ENCODE results near the gene PPP1R14B. TPM values are rescaled to one million over a fixed set of nuclear protein-coding genes. Genes with fewer than 3 reads are reported as not detected.
A peak's percentile ranks its signal among the peaks of the same experiment; 100 is the strongest.

The PPP1R14B gene
- total and polyA plus RNA-seq, 2 of the 13 experiments (the other 11 are each of a cell fraction or from before 2014, with no cell fraction given) = 110 to 148 TPM

DNA sequence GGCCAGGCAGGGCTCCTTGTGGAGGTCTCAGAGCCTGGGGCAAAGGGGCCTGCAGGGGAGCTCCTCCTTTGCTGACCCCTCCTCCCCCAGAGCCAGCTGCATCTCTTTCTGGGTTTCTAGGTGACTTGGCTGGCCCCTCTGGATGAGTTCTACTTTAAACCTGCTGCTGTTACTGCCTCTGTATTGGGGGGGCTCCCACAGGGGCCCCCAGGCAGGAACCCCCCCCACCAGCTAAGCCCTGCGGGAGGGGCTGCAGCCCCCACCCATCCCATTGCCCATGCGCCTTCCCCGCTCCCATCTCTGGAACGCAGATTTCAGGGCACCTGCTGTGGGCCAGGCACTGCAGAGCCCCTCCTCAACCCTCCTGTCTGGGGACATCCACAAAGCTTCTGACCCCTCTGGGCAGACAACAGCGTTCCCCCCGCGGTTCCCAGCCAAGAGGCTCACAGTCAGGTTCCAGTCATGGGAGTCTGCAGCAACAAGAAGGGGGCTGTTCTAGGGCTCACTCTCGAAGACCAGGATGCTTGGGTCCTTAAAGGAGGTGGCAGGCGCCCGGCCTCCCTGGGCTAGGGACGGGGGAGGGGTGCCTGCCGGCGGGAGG, 3.8 kb upstream of the PPP1R14B start (continued):
- no peak for TF ChIP-seq ZNF260 (CRISPR knock-in tag; IDR thresholded peaks at IDR 0.05; ENCODE audit: borderline replicate concordance, low read depth)
- TF ChIP-seq MEIS2 (CRISPR knock-in tag; IDR thresholded peaks at IDR 0.05) = no peak
- TF ChIP-seq, protein P1, sequence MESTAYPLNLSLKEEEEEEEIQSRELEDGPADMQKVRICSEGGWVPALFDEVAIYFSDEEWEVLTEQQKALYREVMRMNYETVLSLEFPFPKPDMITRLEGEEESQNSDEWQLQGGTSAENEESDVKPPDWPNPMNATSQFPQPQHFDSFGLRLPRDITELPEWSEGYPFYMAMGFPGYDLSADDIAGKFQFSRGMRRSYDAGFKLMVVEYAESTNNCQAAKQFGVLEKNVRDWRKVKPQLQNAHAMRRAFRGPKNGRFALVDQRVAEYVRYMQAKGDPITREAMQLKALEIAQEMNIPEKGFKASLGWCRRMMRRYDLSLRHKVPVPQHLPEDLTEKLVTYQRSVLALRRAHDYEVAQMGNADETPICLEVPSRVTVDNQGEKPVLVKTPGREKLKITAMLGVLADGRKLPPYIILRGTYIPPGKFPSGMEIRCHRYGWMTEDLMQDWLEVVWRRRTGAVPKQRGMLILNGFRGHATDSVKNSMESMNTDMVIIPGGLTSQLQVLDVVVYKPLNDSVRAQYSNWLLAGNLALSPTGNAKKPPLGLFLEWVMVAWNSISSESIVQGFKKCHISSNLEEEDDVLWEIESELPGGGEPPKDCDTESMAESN (CRISPR knock-in tag; conservative IDR thresholded peaks at IDR 0.05) = 0 out of 2 replicates have a peak, but pooled peaks have one; percentile 28
- no peak for TF ChIP-seq NFKBIZ (CRISPR knock-in tag; IDR thresholded peaks at IDR 0.05)

DNA sequence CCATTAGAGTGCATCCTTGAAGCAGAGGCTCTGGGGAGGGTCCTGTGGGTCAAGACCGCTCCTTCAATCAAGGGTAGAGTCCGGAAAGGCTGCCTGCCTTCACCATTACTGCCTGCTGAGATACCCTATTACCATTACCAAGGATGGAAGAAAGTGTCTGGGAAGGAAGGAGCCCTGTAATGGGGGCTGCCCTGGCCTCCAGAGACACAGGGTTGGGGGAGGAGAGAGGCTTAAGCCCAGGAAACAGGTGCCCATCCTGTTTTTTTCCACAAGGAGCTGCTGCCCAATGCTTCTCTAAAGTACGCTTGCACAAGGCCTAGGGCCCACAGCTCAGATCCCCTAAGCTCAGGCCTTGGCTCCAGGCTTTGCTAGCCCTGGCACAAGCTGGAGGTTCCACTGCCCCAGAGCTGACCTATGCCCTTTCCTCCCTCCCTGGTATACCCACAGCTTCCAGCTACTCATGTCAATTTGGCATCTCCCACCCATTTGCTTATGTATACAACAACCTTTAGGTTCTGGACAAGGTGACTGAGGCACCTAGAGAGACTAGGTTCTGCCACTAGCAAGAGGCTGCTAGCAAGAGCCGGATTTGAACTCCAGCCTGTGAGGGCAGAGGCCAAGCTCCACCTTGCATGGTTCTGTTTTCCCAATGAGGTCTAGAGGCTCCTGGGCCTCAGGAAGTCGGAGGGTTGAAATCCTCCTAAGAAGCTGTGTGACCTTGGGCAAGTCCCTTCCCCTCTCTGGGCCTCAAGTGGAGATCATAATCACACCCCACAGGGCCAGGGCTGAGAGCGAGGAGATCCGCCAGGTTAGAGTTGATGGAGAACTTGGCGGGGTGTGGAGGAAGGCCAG, 3.0 kb upstream of the PPP1R14B start:
- DNase-seq (ENCODE audit: low spot score) = no peak
- intact Hi-C loops (cut with micrococcal nuclease; ENCODE audit: unreplicated experiment) = loop anchor here (2.0 to 5.0 kb wide), 3 partner anchors 19 to 59 kb away; partner anchors contain the start of gene CATSPERZ
- peak overlapping the region; percentile 100; the same call in 1 of the 2 replicates for H3K4me2 ChIP-seq (ENCODE audit: low read depth, low read length)
- in situ Hi-C loops (cut with HindIII; ENCODE audit: extremely low pct_ligation_motif_present, low pct_unique_long_range_greater_than_20kb) = no loop called here
- H3K4me1 ChIP-seq (ENCODE audit: insufficient read depth, low read length) = peaks cover 58% of the 10 kb centered on the region
- H3K27me3 ChIP-seq (ENCODE audit: control insufficient read depth in 1 of 2, insufficient read depth in 2 of 2, low read length in 2 of 2) = no peaks in the 10 kb centered on the region; a peak in 1 of 5 replicates
- H2AFZ ChIP-seq (ENCODE audit: low read length) = no peak overlapping the region
- WGBS (ENCODE audit: low lambda C conversion rate) = 0% methylated on average over 1 of the region's 8 CpGs
- POLR2A ChIA-PET = interaction anchor here (0.9 to 2.0 kb wide), 8 partner anchors 9 to 68 kb away, joined by 3 to 14 read pairs (median 4); partner anchors contain the start of genes FKBP2, PRDX5 and TRMT112
- CTCF ChIA-PET (ENCODE audit: low intra/inter-chr PET ratio, low total read pairs) = no interaction called here
- H4K20me1 ChIP-seq (ENCODE audit: insufficient read depth, low read length) = no peaks in the 10 kb centered on the region
- H3K79me2 ChIP-seq (ENCODE audit: insufficient read depth, low read length) = peaks cover 20% of the 10 kb centered on the region
- no peak overlapping the region for H3K9ac ChIP-seq (ENCODE audit: insufficient read depth, low read depth, low read length)
- no peak for ATAC-seq
- peak overlapping the region in 1 of 3 experiments; percentile 88; a peak in 2 of 6 replicates for H3K4me3 ChIP-seq (replicated peaks in 1 of 3; ENCODE audit: insufficient read depth in 1 of 3, low read depth in 2 of 3, low read length in 3 of 3)
- H3K36me3 ChIP-seq (replicated peaks in 1 of 2; ENCODE audit: control insufficient read depth in 1 of 2, insufficient read depth in 2 of 2, low read length in 2 of 2) = no peaks in the 10 kb centered on the region
- FAIRE-seq = no peak
- no peak overlapping the region for H3K27ac ChIP-seq (ENCODE audit: extremely low read length, insufficient read depth, low read length)
- no peaks in the 10 kb centered on the region for H3K9me3 ChIP-seq (ENCODE audit: low read length)
- no TSS peak for BruUV-seq (replicated peaks)
- TF ChIP-seq HHEX (CRISPR knock-in tag; IDR thresholded peaks at IDR 0.05) = no peak
- no peak for TF ChIP-seq SKI (IDR thresholded peaks at IDR 0.05; ENCODE audit: partially characterized antibody)
- TF ChIP-seq GATAD2A (CRISPR knock-in tag; IDR thresholded peaks at IDR 0.05) = no peak
- TF ChIP-seq ZNF768 (CRISPR knock-in tag; IDR thresholded peaks at IDR 0.05) = peak; percentile 99
- TF ChIP-seq ZNF430 (CRISPR knock-in tag; IDR thresholded peaks at IDR 0.05) = peak; percentile 24; the same call in 1 of the 2 replicates
- no peak for TF ChIP-seq TOE1 (CRISPR knock-in tag; IDR thresholded peaks at IDR 0.05)
- TF ChIP-seq, protein P2, sequence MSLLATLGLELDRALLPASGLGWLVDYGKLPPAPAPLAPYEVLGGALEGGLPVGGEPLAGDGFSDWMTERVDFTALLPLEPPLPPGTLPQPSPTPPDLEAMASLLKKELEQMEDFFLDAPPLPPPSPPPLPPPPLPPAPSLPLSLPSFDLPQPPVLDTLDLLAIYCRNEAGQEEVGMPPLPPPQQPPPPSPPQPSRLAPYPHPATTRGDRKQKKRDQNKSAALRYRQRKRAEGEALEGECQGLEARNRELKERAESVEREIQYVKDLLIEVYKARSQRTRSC (CRISPR knock-in tag; IDR thresholded peaks at IDR 0.05; ENCODE audit: low read depth) = no peak
- peak; percentile 58; the same call in 1 of the 2 replicates for TF ChIP-seq ADNP (CRISPR knock-in tag; IDR thresholded peaks at IDR 0.05)
- no peak for TF ChIP-seq HMG20A (CRISPR knock-in tag; IDR thresholded peaks at IDR 0.05; ENCODE audit: borderline replicate concordance)
- peak; percentile 30; the same call in 1 of the 2 replicates for TF ChIP-seq RCOR2 (CRISPR knock-in tag; IDR thresholded peaks at IDR 0.05)
- TF ChIP-seq, protein P3, sequence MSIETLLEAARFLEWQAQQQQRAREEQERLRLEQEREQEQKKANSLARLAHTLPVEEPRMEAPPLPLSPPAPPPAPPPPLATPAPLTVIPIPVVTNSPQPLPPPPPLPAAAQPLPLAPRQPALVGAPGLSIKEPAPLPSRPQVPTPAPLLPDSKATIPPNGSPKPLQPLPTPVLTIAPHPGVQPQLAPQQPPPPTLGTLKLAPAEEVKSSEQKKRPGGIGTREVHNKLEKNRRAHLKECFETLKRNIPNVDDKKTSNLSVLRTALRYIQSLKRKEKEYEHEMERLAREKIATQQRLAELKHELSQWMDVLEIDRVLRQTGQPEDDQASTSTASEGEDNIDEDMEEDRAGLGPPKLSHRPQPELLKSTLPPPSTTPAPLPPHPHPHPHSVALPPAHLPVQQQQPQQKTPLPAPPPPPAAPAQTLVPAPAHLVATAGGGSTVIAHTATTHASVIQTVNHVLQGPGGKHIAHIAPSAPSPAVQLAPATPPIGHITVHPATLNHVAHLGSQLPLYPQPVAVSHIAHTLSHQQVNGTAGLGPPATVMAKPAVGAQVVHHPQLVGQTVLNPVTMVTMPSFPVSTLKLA (IDR thresholded peaks at IDR 0.05) = no peak
- no peak for TF ChIP-seq ETV5 (CRISPR knock-in tag; IDR thresholded peaks at IDR 0.05; ENCODE audit: borderline replicate concordance)
- TF ChIP-seq GABPB1 (CRISPR knock-in tag; IDR thresholded peaks at IDR 0.05) = no peak
- TF ChIP-seq ZFP36L2 (CRISPR knock-in tag; IDR thresholded peaks at IDR 0.05) = no peak

Data from HepG2 (cell line).